Activated B cell treated with CpG ODN at 0.5 μM for 24 hours (primary cell): ENCODE measurements around the gene RETREG1. TPM values are rescaled to one million over a fixed set of nuclear protein-coding genes. Genes with fewer than 3 reads are reported as not detected.

Experiments used
- ATAC-seq: fragments of 200-7000 bp; cut with Tn5 transposase; one replicate; pipeline ENCODE4 v1.10.0; 2021; ENCODE audit warnings: low read depth, mild to moderate bottlenecking, moderate library complexity
- CTCF ChIA-PET: fragments of 350-600 bp; sonication (Branson Sonifier 250); formaldehyde crosslinking; loops from one replicate; lab custom pipeline; 2021; ENCODE audit warnings: antibody characterized with exemption; lab: Charles Lee
- POLR2A ChIA-PET: fragments of 350-600 bp; sonication (Branson Sonifier 250); formaldehyde crosslinking; loops from one replicate; lab custom pipeline; 2021; ENCODE audit warnings: antibody characterized with exemption; lab: Charles Lee
- DNase-seq: peaks from one replicate; pipeline ENCODE4 v3.0.0; 2022
- H3K27ac Mint-ChIP-seq: one replicate; pipeline ENCODE4 v1.8.0; 2020; ENCODE audit warnings: mixed read lengths
- H3K27me3 Mint-ChIP-seq: one replicate; pipeline ENCODE4 v1.8.0; 2021; ENCODE audit warnings: mixed read lengths
- H3K36me3 Mint-ChIP-seq: one replicate; pipeline ENCODE4 v1.8.0; 2021; ENCODE audit warnings: low read depth, mixed read lengths
- H3K4me1 Mint-ChIP-seq: one replicate; pipeline ENCODE4 v1.8.0; 2021; ENCODE audit warnings: mixed read lengths
- H3K4me3 Mint-ChIP-seq: one replicate; pipeline ENCODE4 v1.8.0; 2020; ENCODE audit warnings: mild to moderate bottlenecking, mixed read lengths
- H3K9me3 Mint-ChIP-seq: one replicate; pipeline ENCODE4 v1.8.0; 2020; ENCODE audit warnings: mixed read lengths
- CTCF ChIP-seq: fragments of 200-600 bp; IDR thresholded peaks from one replicate; pipeline ENCODE4 v1.8.0; 2022; ENCODE audit warnings: antibody characterized with exemption, mild to moderate bottlenecking
- intact Hi-C: fragments of 100-400 bp; cut with micrococcal nuclease; formaldehyde crosslinking; loops from one replicate; pipeline ENCODE4 v1.15.1; 2024
- total RNA-seq: library from RNA; stranded (reverse); gene quantifications from 2 replicates; pipeline ENCODE4 v1.2.3, GENCODE V29; 2022

RETREG1 gene
- total RNA-seq, 1 donor from 2014 or later: 3.5 TPM

GRCh38 chr5:16484081-16484480 is 132.7 kb downstream of the RETREG1 start:
- Mint-ChIP-seq H3K36me3 (no peaks in the 10 kb centered on the region), H3K4me3 (no peak overlapping the region), H3K9me3 (no peaks in the 10 kb centered on the region), H3K27me3 (no peaks in the 10 kb centered on the region), H3K4me1 (no peaks in the 10 kb centered on the region), H3K27ac (no peak overlapping the region)
- ATAC-seq (no peak), DNase-seq (no peak)
- ChIA-PET CTCF (interaction anchor here (1.8 kb wide), 1 partner anchor 28 kb away, joined by 9 read pairs; no protein-coding TSS in a partner anchor), POLR2A (no interaction called here)
- intact Hi-C loops: no loop called here
- TF ChIP-seq CTCF: no peak

- DNase-seq: no peak
- no peak for ATAC-seq
- Mint-ChIP-seq H3K27ac (no peak overlapping the region), H3K9me3 (no peaks in the 10 kb centered on the region), H3K4me1 (no peaks in the 10 kb centered on the region), H3K4me3 (no peak overlapping the region), H3K27me3 (no peaks in the 10 kb centered on the region), H3K36me3 (no peaks in the 10 kb centered on the region)
- ChIA-PET POLR2A (no interaction called here), CTCF (interaction anchor here (1.6 to 1.8 kb wide), 2 partner anchors 25 to 27 kb away, joined by 3 to 9 read pairs; no protein-coding TSS in a partner anchor)
- intact Hi-C loops: no loop called here
- no peak for TF ChIP-seq CTCF
Observed at GRCh38 chr5:16483361-16483760, 133.4 kb downstream of the RETREG1 start.

GRCh38 chr5:16482891-16483290 is 133.9 kb downstream of the RETREG1 start:
- H3K9me3 Mint-ChIP-seq: no peaks in the 10 kb centered on the region
- intact Hi-C loops: no loop called here

GRCh38 chr5:16480821-16481538 is 135.8 kb downstream of the RETREG1 start:
- POLR2A ChIA-PET: no interaction called here

More at GRCh38 chr5:16482891-16483290, 133.9 kb downstream of the RETREG1 start:
- no peak overlapping the region for H3K27ac Mint-ChIP-seq
- H3K36me3 Mint-ChIP-seq: no peaks in the 10 kb centered on the region
- TF ChIP-seq CTCF: no peak
- no peaks in the 10 kb centered on the region for H3K4me1 Mint-ChIP-seq
- ATAC-seq (no peak), DNase-seq (no peak)
- H3K4me3 Mint-ChIP-seq: no peak overlapping the region
- no peaks in the 10 kb centered on the region for H3K27me3 Mint-ChIP-seq
- CTCF ChIA-PET: interaction anchor here (1.6 to 1.8 kb wide), 2 partner anchors 25 to 27 kb away, joined by 3 to 9 read pairs; no protein-coding TSS in a partner anchor
- POLR2A ChIA-PET: interaction anchor here (0.7 kb wide), 1 partner anchor 1481 kb away, joined by 3 read pairs; no protein-coding TSS in a partner anchor

More at GRCh38 chr5:16480821-16481538, 135.8 kb downstream of the RETREG1 start:
- Mint-ChIP-seq H3K27me3 (no peaks in the 10 kb centered on the region), H3K4me3 (no peak overlapping the region), H3K27ac (no peak overlapping the region), H3K36me3 (no peaks in the 10 kb centered on the region), H3K4me1 (no peaks in the 10 kb centered on the region), H3K9me3 (no peaks in the 10 kb centered on the region)
- intact Hi-C loops: no loop called here
- DNase-seq (no peak), ATAC-seq (no peak)
- TF ChIP-seq CTCF: no peak
- CTCF ChIA-PET: no interaction called here
